Dermis microvascular lymphatic vessel endothelial cell (primary cell): Measurements from ENCODE around the gene TPPP3. TPM values are rescaled to one million over a fixed set of nuclear protein-coding genes. Genes with fewer than 3 reads are reported as not detected.
"Not testable (repeated sequence)": the region's sequence is repeated elsewhere in the genome, so short reads cannot be mapped to it uniquely, and the experiment has no call there.

ENCODE experiments used
- DNase-seq, 2 donors: peaks; one replicate each; pipeline versions ENCODE4 v3.0.0 to v3.0.0-alpha.2; 2010; ENCODE audit warnings: low read depth in 2 of 2
- total RNA-seq: library from RNA; depleted of rRNA; stranded (reverse); fragments of >200 nt; gene quantifications from 2 replicates; pipeline ENCODE4 v1.2.1, GENCODE V29; 2014

The TPPP3 gene
- total RNA-seq, 1 donor from 2014 or later: under 0.01 TPM

- no peak for DNase-seq
Observed at GRCh38 chr16:67390816-67391423, 2.4 kb downstream of the TPPP3 start.

- DNase-seq: no peak
Observed at GRCh38 chr16:67389911-67390815, 3.1 kb downstream of the TPPP3 start.

- no peak for DNase-seq
Observed at GRCh38 chr16:67388591-67388990, 4.7 kb downstream of the TPPP3 start.

GRCh38 chr16:67388191-67388590 is 5.1 kb downstream of the TPPP3 start:
- no peak for DNase-seq

- DNase-seq: no peak
Observed at GRCh38 chr16:67387479-67388079, 5.7 kb downstream of the TPPP3 start.

- DNase-seq: no peak
Observed at GRCh38 chr16:67386861-67387455, 6.3 kb downstream of the TPPP3 start.

- DNase-seq: peak; percentile 86
Observed at GRCh38 chr16:67384778-67385510, 8.4 kb downstream of the TPPP3 start.

- DNase-seq: no peak
Observed at GRCh38 chr16:67383284-67383683, 10.0 kb downstream of the TPPP3 start.

GRCh38 chr16:67378642-67379041 is 14.7 kb downstream of the TPPP3 start:
- no peak for DNase-seq

- DNase-seq: not testable (repeated sequence)
Observed at GRCh38 chr16:67376012-67376411, 17.3 kb downstream of the TPPP3 start.

GRCh38 chr16:67372664-67373063 is 20.6 kb downstream of the TPPP3 start:
- peak; percentile 23 to 50 for DNase-seq

GRCh38 chr16:67370661-67371060 is 22.6 kb downstream of the TPPP3 start:
- no peak for DNase-seq

GRCh38 chr16:67364600-67365235 is 28.6 kb downstream of the TPPP3 start:
- peak in 1 of 2 donors; percentile 11 for DNase-seq

GRCh38 chr16:67361038-67361437 is 32.3 kb downstream of the TPPP3 start:
- DNase-seq: no peak

GRCh38 chr16:67359540-67360269 is 33.6 kb downstream of the TPPP3 start:
- DNase-seq: not testable (repeated sequence)

GRCh38 chr16:67357561-67357960 is 35.7 kb downstream of the TPPP3 start:
- no peak for DNase-seq

GRCh38 chr16:67356396-67356795 is 36.9 kb downstream of the TPPP3 start:
- DNase-seq: no peak

GRCh38 chr16:67352463-67352862 is 40.8 kb downstream of the TPPP3 start:
- DNase-seq: not testable (repeated sequence)

GRCh38 chr16:67350324-67350723 is 43.0 kb downstream of the TPPP3 start:
- no peak for DNase-seq

GRCh38 chr16:67349172-67349571 is 44.1 kb downstream of the TPPP3 start:
- peak; percentile 40 to 57 for DNase-seq
